ES-I3 (cell line): ENCODE results near the gene GALNT17.

Experiments
- H3K36me3 ChIP-seq: 2 replicates; pipeline ENCODE4 v1.6.1; 2013; ENCODE audit warnings: mild to moderate bottlenecking, low read length, control low read depth, moderate library complexity; ENCODE audit not compliant: insufficient read depth
- H3K4me1 ChIP-seq: 2 replicates; pipeline ENCODE4 v1.6.1; 2013; ENCODE audit warnings: mild to moderate bottlenecking, control low read depth, low read length; ENCODE audit not compliant: insufficient read depth
- H3K9ac ChIP-seq: 2 replicates; pipeline ENCODE4 v1.6.1; 2013; ENCODE audit warnings: low read depth, mild to moderate bottlenecking, low read length, moderate library complexity
- H3K9me3 ChIP-seq: 2 replicates; pipeline ENCODE4 v1.6.1; 2013; ENCODE audit warnings: mild to moderate bottlenecking, low read length, moderate library complexity; ENCODE audit not compliant: control insufficient read depth, insufficient read depth

Gene GALNT17

GRCh38 chr7:71137479-71137878 lies 5.5 kb downstream of the GALNT17 start:
- no peaks in the 10 kb centered on the region for H3K9me3 ChIP-seq
- H3K4me1 ChIP-seq, result peaks cover 6% of the 10 kb centered on the region; the same call in 1 of the 2 replicates
- H3K9ac ChIP-seq, result no peak overlapping the region
- peaks cover 7% of the 10 kb centered on the region; the same call in 1 of the 2 replicates for H3K36me3 ChIP-seq

GRCh38 chr7:71140264-71140663 lies 8.3 kb downstream of the GALNT17 start:
- Histone ChIP-seq H3K36me3 (peaks cover 7% of the 10 kb centered on the region; the same call in 1 of the 2 replicates), H3K4me1 (peaks cover 4% of the 10 kb centered on the region; the same call in 1 of the 2 replicates), H3K9me3 (no peaks in the 10 kb centered on the region), H3K9ac (no peak overlapping the region)

- Histone ChIP-seq H3K4me1 (peaks cover 7% of the 10 kb centered on the region; the same call in 1 of the 2 replicates), H3K9me3 (no peaks in the 10 kb centered on the region), H3K36me3 (peaks cover 7% of the 10 kb centered on the region; the same call in 1 of the 2 replicates), H3K9ac (no peak overlapping the region)
Observed at GRCh38 chr7:71144963-71145362, 13.0 kb downstream of the GALNT17 start.

- H3K4me1 ChIP-seq, result peaks cover 3% of the 10 kb centered on the region; the same call in 1 of the 2 replicates
- H3K36me3 ChIP-seq, result peaks cover 2% of the 10 kb centered on the region; the same call in 1 of the 2 replicates
- H3K9me3 ChIP-seq, result no peaks in the 10 kb centered on the region
- H3K9ac ChIP-seq, result no peak overlapping the region
Observed at GRCh38 chr7:71145906-71146901, 14.3 kb downstream of the GALNT17 start.

- H3K9me3 ChIP-seq, result no peaks in the 10 kb centered on the region
- peaks cover 3% of the 10 kb centered on the region; the same call in 1 of the 2 replicates for H3K4me1 ChIP-seq
- no peak overlapping the region for H3K9ac ChIP-seq
- no peaks in the 10 kb centered on the region; the same call in 1 of the 2 replicates for H3K36me3 ChIP-seq
Observed at GRCh38 chr7:71148098-71148497, 16.2 kb downstream of the GALNT17 start.

GRCh38 chr7:71155236-71155635 lies 23.3 kb downstream of the GALNT17 start:
- H3K9me3 ChIP-seq, result no peaks in the 10 kb centered on the region
- no peak overlapping the region for H3K9ac ChIP-seq

GRCh38 chr7:71157757-71158156 lies 25.8 kb downstream of the GALNT17 start:
- Histone ChIP-seq H3K4me1 (no peaks in the 10 kb centered on the region), H3K9ac (no peak overlapping the region), H3K9me3 (no peaks in the 10 kb centered on the region), H3K36me3 (no peaks in the 10 kb centered on the region; the same call in 1 of the 2 replicates)

More at GRCh38 chr7:71155236-71155635, 23.3 kb downstream of the GALNT17 start:
- Histone ChIP-seq H3K4me1 (no peaks in the 10 kb centered on the region), H3K36me3 (no peaks in the 10 kb centered on the region; the same call in 1 of the 2 replicates)

- H3K4me1 ChIP-seq, result no peaks in the 10 kb centered on the region
- H3K9me3 ChIP-seq, result no peaks in the 10 kb centered on the region
- H3K36me3 ChIP-seq, result no peaks in the 10 kb centered on the region
- H3K9ac ChIP-seq, result no peak overlapping the region
Observed at GRCh38 chr7:71165708-71166107, 33.8 kb downstream of the GALNT17 start.

- Histone ChIP-seq H3K36me3 (no peaks in the 10 kb centered on the region), H3K9me3 (no peaks in the 10 kb centered on the region), H3K9ac (no peak overlapping the region), H3K4me1 (no peaks in the 10 kb centered on the region)
Observed at GRCh38 chr7:71171476-71171875, 39.5 kb downstream of the GALNT17 start.

GRCh38 chr7:71173955-71174354 lies 42.0 kb downstream of the GALNT17 start:
- 0 out of 2 replicates have a peak, but pooled peaks cover 4% of the 10 kb centered on the region for H3K4me1 ChIP-seq
- H3K9ac ChIP-seq, result no peak overlapping the region
- H3K36me3 ChIP-seq, result no peaks in the 10 kb centered on the region
- no peaks in the 10 kb centered on the region for H3K9me3 ChIP-seq

GRCh38 chr7:71182438-71182935 lies 50.5 kb downstream of the GALNT17 start:
- no peak overlapping the region for H3K9ac ChIP-seq
- H3K4me1 ChIP-seq, result no peaks in the 10 kb centered on the region
- no peaks in the 10 kb centered on the region for H3K9me3 ChIP-seq
- no peaks in the 10 kb centered on the region; the same call in 1 of the 2 replicates for H3K36me3 ChIP-seq

GRCh38 chr7:71184136-71184535 lies 52.2 kb downstream of the GALNT17 start:
- no peaks in the 10 kb centered on the region for H3K4me1 ChIP-seq
- H3K36me3 ChIP-seq, result no peaks in the 10 kb centered on the region; the same call in 1 of the 2 replicates
- 0 out of 2 replicates have a peak, but pooled peaks cover 6% of the 10 kb centered on the region for H3K9me3 ChIP-seq
- no peak overlapping the region for H3K9ac ChIP-seq

GRCh38 chr7:71184609-71185008 lies 52.7 kb downstream of the GALNT17 start:
- no peak overlapping the region for H3K9ac ChIP-seq
- peaks cover 10% of the 10 kb centered on the region; the same call in 1 of the 2 replicates for H3K9me3 ChIP-seq
- H3K36me3 ChIP-seq, result no peaks in the 10 kb centered on the region; the same call in 1 of the 2 replicates
- H3K4me1 ChIP-seq, result no peaks in the 10 kb centered on the region

- Histone ChIP-seq H3K4me1 (no peaks in the 10 kb centered on the region), H3K9me3 (peaks cover 11% of the 10 kb centered on the region; the same call in 1 of the 2 replicates), H3K36me3 (no peaks in the 10 kb centered on the region; the same call in 1 of the 2 replicates), H3K9ac (no peak overlapping the region)
Observed at GRCh38 chr7:71186535-71187057, 54.7 kb downstream of the GALNT17 start.
